GDM1 (cell line): ENCODE measurements around the gene PROSER2.

ENCODE experiments used
- DNase-seq: peaks from one replicate; lab custom pipeline; 2025; lab: John Stamatoyannopoulos, UW

PROSER2 gene

DNA sequence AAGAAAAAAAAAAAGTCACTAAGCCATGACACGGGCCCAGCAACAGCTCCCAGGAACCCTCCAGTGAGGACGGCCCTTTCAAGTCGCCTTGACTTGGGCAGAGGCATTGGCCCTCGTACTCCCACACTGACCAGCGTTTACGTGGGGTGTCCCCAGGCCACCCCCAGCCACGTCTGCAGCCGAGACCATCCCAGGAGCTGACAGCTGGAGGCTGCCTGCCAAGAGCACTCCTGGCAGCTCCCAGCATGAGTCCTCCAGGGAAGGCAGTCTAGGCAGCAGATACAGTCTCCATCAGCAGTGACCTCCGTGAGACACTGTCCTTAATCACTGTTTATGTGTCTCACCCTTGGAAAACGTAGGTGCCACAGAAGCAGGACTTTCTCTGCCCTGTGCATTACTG is 86.5 kb downstream of the PROSER2 start:
- DNase-seq = no peak

DNA sequence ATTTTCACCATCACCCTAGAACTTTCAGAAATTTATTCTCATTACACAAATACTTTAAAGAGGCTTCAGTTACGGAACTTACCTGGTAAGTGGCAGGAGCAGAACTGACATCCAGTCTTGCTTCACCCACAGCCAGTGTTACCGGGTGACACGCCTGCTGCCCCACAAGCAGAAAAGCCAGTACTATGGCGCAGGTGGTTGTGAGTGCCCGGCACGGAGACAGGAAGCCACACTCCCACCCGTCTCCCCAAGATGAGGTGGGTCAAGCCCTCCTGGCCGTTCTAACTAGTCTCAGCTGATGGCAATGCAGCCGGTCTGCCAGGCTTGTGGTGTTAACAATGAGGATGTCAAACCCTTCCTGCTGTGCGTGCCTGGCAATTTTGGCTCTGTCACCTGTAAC is 86.9 kb downstream of the PROSER2 start:
- DNase-seq = no peak

DNA sequence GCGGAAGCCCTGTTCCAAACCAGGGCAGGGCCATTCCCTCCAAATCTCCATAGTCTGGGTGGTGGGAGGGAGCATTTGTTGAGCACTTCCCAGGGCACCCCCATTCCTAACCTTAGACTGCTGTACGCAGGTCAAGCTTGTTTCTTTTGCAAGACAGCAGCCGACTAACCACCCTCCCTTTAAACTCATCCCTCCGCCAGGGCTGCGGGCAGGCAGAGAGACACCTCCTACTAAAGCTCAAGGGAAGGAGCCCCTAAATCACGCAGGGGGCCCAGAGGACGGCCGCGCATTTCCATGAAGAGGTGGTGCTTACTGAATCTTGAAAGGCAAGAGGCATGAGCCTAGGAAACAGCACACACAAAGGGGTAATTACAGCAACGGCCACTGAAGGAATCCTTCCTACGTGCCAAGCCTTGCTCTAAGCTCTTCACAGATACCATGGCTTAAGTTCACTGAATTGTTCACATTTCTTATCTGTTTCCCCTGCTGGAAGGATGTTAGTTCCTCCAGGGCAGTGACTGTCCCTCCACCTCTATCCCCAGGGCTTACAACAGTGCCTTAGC is 90.0 kb downstream of the PROSER2 start:
- DNase-seq = no peak

DNA sequence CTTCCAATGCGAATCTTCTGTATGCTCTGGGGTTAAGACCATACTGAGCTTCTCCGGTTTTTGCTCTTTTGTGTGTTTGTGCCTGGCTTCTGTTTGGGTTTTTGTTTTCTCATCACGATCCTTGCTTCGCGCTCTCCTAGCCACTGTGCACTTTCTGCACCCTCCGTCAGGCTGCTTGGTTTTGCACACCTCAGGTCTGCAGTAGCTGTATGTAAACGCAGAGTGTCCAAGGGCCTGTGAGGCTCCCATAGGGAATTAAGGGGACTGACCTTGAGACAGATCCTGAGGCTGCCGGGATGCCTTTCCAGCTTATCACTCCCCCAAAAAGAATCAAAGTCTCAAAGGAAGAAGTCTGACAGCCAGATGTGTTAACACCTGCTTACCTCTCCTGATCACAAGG is 95.2 kb downstream of the PROSER2 start:
- no peak for DNase-seq

DNA sequence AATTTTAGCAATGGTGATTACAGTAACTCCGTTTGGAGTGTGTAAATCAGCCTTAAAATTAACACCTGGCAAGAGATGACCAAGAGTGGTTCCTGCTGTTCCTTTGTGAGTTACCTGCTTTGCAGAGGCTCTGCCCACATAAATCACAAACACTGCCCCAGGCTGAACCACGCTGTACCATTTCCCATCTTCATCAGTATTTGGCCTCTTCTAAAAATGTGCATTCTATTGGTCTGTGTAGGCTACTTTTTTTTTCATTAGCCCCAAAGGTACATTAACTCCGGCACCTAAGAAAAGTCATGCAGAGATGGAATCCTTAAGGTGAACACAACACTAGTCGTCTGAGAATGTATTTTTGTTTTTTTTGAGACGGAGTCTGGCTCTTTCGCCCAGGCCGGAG is 96.1 kb downstream of the PROSER2 start:
- no peak for DNase-seq
